NCI-H1694 treated with DMSO at 0.1 percent for 48 hours (cell line): ENCODE results near the gene IL24.

Source experiments
- DNase-seq: peaks from one replicate; lab custom pipeline; 2025; lab: John Stamatoyannopoulos, UW

The IL24 gene

GRCh38 chr1:206925106-206925736 is 28.0 kb downstream of the IL24 start:
- DNase-seq, result no peak

GRCh38 chr1:206926286-206926685 is 29.0 kb downstream of the IL24 start:
- DNase-seq, result no peak

GRCh38 chr1:206929524-206929923 is 32.3 kb downstream of the IL24 start:
- DNase-seq, result no peak

- DNase-seq, result no peak
Observed at GRCh38 chr1:206930210-206930798, 33.1 kb downstream of the IL24 start.

- no peak for DNase-seq
Observed at GRCh38 chr1:206931709-206932108, 34.5 kb downstream of the IL24 start.

- no peak for DNase-seq
Observed at GRCh38 chr1:206932177-206932576, 34.9 kb downstream of the IL24 start.

GRCh38 chr1:206933333-206933945 is 36.2 kb downstream of the IL24 start:
- no peak for DNase-seq

- DNase-seq, result no peak
Observed at GRCh38 chr1:206935491-206936067, 38.3 kb downstream of the IL24 start.

- no peak for DNase-seq
Observed at GRCh38 chr1:206937425-206937824, 40.2 kb downstream of the IL24 start.

- no peak for DNase-seq
Observed at GRCh38 chr1:206939131-206939530, 41.9 kb downstream of the IL24 start.

- DNase-seq, result no peak
Observed at GRCh38 chr1:206939841-206940587, 42.8 kb downstream of the IL24 start.

- no peak for DNase-seq
Observed at GRCh38 chr1:206940588-206940936, 43.3 kb downstream of the IL24 start.

GRCh38 chr1:206941766-206942418 is 44.6 kb downstream of the IL24 start:
- DNase-seq, result no peak

- no peak for DNase-seq
Observed at GRCh38 chr1:206944703-206945102, 47.5 kb downstream of the IL24 start.

GRCh38 chr1:206945779-206946178 is 48.5 kb downstream of the IL24 start:
- no peak for DNase-seq

- no peak for DNase-seq
Observed at GRCh38 chr1:206946261-206946660, 49.0 kb downstream of the IL24 start, which contains the start of gene PIGR. Gene PIGR, minus strand, starts transcription at chr1:206946466. Its CDS starts 5,935 bp downstream, at chr1:206940531.

- no peak for DNase-seq
Observed at GRCh38 chr1:206947255-206947654, 50.0 kb downstream of the IL24 start.

- no peak for DNase-seq
Observed at GRCh38 chr1:206949208-206949607, 52.0 kb downstream of the IL24 start.

- DNase-seq, result no peak
Observed at GRCh38 chr1:206949641-206950040, 52.4 kb downstream of the IL24 start.

- no peak for DNase-seq
Observed at GRCh38 chr1:206951318-206952100, 54.3 kb downstream of the IL24 start.

- DNase-seq, result no peak
Observed at GRCh38 chr1:206952171-206952570, 54.9 kb downstream of the IL24 start.
